ENCODE measurements around the gene TNNT2.

The TNNT2 gene

DNA sequence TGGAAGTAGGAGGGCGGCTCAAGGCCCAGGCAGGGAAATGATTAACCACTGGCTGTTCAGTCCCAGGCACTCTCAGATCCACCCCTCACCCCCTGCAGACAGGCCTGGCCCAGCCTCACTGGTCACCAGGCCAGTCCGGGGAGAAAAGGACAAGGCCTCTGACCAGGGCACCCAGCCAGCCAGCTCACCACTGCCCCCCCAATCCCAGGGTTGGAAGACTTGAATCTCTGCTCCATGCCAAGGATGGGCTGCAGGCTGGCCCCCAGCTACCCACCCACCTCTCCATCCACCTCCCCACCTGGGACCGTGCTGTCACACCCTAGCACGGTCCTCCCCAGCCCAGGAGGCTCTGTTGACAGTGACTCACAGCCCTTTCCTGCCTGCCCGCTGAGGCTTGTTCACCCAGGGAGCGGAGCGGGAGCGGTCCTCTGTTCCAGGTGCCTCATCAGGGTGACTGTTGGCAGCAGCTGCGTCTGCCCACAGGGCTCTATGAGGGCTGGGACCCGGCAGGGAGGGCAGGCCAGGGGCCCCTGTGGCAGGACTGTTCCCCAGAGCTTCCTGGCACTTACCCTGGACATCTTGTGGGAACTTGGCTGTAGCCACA is 19.5 kb upstream of the TNNT2 start:
- TF ChIP-seq GATA3 (IDR thresholded peaks at IDR 0.05; ENCODE audit: low read depth, low read length): no peak
- no peak for TF ChIP-seq GATA2 (IDR thresholded peaks at IDR 0.05; ENCODE audit: low read depth, low read length)

DNA sequence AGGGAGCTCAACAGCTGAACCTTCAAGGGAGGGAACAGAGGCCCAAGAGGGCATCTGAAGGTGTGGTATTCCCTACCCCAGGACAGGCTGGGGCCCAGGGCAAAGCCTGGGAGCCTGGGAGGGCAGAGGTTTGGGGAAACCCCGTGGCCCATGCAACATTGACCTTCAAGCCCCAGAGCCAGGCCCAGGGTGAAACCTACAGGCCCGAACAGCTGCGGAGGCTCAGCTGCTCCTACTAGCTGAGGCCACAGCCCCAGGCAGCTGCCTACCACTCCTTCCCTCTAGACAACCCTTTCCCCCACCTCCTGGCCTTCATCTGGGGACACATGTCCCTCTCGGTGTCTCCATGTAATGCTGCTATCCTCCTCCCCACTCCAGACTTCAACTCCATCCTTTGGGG is 18.5 kb upstream of the TNNT2 start:
- TF ChIP-seq GATA2 (IDR thresholded peaks at IDR 0.05; ENCODE audit: low read depth, low read length): no peak
- TF ChIP-seq GATA3 (IDR thresholded peaks at IDR 0.05; ENCODE audit: low read depth, low read length): no peak

DNA sequence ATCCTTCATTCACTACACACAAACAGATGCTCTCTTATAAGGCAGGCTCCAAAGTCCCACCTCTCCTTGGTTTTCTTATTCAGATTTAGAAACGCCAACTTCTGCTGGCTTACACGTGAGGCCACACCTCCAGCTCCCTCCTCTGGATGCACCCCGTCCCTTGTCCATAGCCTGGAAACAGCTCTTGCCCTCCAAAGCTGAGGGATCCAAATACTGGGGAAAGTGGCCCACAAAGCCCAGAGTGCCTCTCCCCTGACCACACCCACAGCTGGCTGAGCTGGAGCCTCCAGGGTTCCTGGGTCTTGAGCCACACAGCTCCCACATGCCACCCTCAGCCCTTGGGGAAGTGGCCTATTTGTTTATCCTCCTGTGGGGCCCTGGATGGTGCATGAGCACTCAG is 17.1 kb upstream of the TNNT2 start:
- TF ChIP-seq GATA3 (IDR thresholded peaks at IDR 0.05; ENCODE audit: low read depth, low read length) (no peak), GATA2 (IDR thresholded peaks at IDR 0.05; ENCODE audit: low read depth, low read length) (no peak)

DNA sequence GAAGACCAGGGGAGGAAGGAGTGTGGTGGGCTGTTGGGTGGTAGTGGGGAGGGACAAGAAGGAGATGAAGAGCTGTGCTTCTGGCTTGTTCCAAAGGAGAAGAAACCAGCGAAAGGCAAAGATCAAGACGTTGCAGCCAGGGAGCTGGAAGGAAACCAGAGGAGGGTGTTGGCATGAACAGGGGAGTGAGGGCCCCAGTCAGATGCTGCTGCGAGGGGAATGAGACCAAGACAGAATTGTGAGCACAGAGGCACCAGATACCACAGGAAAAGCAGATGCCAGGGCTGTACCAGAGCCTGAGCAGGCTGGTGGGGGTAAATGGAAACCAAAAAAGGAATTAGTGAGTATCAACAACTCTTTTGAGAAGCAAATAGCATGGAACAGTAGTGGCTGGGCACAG is 15.6 kb upstream of the TNNT2 start:
- TF ChIP-seq GATA3 (IDR thresholded peaks at IDR 0.05; ENCODE audit: low read depth, low read length) (no peak), GATA2 (IDR thresholded peaks at IDR 0.05; ENCODE audit: low read depth, low read length) (no peak)

DNA sequence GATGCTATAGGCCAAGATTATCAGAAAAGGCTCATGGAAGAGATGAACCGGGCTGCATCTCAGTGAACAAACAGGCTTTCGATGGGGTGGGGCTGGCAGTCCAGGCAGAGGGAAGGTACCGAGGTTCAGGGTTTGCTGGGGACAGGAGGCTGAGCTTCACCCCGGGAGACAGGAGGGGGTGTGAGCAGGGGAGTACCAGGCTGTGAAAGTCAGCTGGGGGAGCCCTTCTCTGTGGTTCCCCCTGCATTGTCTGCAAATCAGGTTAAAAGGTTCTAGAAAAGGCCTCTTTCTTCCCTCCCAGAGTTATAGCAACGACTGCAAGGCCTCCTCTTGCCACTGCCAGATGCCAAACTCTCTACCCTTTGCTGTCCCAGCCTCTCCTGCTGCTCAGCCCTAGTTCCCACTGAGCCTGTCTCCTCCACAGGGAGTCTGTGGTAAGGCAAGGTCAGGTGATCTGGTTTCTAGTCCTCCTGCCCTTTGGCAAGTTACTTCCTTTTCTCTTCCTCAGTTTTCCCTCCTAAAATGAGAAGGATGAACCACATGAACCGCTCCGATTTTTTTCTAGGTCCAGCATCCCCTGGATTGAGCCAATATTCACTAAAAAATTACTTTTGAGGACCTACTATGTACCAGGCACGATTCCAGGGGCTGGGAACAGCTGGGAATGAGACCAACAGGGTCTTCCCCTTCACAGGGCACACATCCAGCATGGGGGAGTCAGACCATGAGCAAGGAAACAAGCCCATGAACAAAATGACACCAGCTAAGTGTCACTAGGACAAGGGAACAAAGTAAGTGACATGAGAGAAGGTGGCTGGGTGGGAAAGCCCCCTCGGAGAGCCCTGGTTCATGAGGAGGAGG is 14.4 kb upstream of the TNNT2 start:
- no peak for TF ChIP-seq GATA3 (IDR thresholded peaks at IDR 0.05; ENCODE audit: low read depth, low read length)
- no peak for TF ChIP-seq GATA2 (IDR thresholded peaks at IDR 0.05; ENCODE audit: low read depth, low read length)

DNA sequence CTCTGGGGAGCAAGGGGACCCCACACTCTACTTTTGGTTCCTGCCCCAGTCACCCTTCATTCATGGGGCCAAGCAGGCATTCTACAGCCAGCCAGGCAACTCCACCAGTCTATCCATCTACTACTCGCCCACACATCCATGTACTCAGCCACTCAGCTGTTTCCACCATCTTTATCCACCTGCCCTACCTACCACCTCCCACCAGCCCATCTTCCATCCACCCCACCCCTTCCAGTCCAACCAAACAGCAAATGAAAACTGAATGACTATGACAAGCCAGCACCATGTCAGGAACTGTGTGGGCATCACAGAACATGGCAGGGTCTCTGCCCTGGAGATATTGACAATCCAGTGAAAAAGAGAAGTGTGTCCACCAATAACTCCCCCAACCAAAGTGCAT is 13.7 kb upstream of the TNNT2 start:
- no peak for TF ChIP-seq GATA3 (IDR thresholded peaks at IDR 0.05; ENCODE audit: low read depth, low read length)
- no peak for TF ChIP-seq GATA2 (IDR thresholded peaks at IDR 0.05; ENCODE audit: low read depth, low read length)

DNA sequence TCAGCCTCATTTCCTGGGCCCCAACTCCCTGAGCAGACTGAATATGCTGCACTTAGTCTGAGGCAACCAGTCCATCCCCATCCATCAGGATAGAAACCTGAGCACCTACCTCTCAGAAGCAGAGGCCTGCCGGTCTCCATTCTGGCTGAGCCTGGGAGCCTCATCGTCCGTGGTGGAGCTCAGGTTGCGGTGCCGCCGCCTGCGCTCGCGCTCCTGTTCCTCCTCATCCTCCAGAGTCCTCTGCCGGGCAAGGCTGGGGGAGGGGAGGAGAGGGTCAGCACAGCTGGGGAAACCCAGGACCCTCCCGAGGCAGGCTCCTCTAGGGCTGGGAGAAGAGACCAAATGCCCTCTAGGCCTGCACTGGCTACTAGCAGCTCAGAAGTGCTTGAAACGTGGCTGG is 11.6 kb upstream of the TNNT2 start:
- TF ChIP-seq GATA2 (IDR thresholded peaks at IDR 0.05; ENCODE audit: low read depth, low read length) (no peak), GATA3 (IDR thresholded peaks at IDR 0.05; ENCODE audit: low read depth, low read length) (no peak)

DNA sequence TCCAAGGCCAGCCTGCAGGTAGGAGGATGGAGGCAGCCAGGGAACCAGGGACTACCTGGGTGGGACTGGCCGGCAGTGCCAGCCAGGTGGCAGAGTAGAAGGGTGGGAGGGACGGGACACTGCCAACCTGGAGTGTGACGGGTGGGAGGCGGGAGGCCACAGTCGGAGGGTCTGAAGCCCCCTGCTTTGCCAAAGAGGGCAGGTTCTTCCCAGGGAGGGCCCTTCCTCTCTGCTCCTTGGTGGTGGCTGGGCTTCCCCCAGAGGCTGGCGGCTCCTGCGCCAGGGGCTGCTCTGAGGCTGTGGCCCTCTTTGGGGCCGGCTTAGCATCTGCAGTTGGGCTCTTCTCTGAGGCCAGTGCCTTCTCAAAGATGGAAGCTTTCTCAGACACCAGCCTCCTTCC is 8.7 kb upstream of the TNNT2 start:
- TF ChIP-seq GATA2 (IDR thresholded peaks at IDR 0.05; ENCODE audit: low read depth, low read length) (no peak), GATA3 (IDR thresholded peaks at IDR 0.05; ENCODE audit: low read depth, low read length) (no peak)

DNA sequence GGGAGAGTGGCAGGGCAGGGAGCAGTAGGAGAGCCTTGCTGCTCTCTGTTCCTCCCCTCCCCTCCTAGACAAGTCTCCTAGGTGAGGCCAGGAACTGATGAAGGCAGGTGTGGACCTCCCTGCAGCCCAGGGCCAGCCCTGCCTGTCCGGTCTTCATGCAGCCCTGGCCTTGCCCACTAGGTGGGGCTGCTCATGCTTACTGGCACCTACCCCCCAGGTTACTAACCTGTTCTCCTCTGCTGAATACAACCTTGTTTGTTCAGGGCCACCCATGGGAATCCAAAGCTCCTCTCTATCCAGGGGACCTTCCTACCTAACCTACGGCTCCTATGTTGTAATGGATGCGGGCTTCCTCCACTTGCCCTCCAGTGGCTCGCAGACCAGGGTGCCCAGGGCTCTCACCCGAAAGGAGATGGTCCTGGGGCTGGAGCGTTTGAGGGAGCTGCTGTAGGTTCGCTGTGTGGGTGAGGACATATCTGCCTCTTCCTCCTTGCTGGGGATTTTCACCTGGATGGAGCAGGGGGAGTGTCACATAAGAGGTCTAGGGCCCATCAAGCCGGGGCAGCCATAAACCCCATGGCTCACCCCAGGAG is 7.9 kb upstream of the TNNT2 start:
- TF ChIP-seq GATA3 (IDR thresholded peaks at IDR 0.05; ENCODE audit: low read depth, low read length) (no peak), GATA2 (IDR thresholded peaks at IDR 0.05; ENCODE audit: low read depth, low read length) (no peak)

DNA sequence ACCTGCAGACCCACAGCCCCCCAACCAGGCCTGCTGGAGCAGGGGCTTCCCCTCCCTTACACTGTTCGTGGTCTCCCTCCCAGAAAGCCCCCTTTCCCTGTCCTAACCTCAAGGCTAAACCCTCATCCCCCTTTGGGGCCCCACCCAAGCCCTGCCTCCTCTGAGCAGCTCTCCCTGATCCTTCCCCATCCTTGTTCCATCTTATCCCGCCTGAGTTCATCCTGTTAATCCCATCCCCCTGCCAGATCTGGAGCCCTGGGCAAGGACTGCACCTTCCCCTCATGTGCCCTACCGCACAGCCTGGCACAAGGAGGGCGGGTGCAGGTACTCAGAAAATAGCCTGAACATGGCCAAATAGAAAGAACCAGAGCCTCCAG is 6.9 kb upstream of the TNNT2 start:
- no peak for TF ChIP-seq GATA3 (IDR thresholded peaks at IDR 0.05; ENCODE audit: low read depth, low read length)
- TF ChIP-seq GATA2 (IDR thresholded peaks at IDR 0.05; ENCODE audit: low read depth, low read length): no peak

DNA sequence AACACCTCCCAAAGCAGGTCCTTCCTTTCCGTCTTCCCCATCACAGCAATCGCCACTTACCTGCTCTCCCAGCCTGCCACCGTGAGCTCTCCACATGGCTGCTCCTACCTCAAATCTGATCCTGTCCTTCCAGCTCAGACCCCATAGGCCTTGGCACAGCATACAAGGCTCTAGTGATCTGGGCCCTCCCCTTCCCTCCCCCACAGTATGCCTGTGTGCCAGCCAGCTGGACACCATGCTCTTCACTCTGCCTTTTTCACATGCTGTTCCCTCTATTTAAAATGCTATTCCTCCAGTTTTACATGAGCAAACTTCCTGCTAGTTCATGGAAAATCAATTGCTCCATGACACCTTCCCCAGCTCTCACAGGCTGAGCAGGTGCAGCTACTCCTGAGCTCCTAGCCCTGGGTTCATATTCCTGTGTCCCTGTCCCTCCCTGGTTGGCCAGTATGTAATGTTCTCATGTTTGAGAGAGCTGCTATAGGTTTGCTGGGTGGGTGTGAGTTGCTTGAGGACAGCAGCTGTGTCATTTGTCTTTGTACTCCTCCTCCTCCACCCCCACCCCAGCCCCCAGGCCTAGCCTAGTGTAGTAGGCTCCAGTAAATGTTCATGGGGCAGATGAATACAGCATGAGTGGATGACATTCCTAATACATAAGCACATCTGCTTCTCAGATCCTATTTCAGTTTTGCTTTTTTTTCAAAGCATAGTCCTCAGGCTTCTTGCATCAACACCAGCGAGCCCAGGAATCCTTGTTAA is 6.3 kb upstream of the TNNT2 start:
- no peak for TF ChIP-seq GATA2 (IDR thresholded peaks at IDR 0.05; ENCODE audit: low read depth, low read length)
- no peak for TF ChIP-seq GATA3 (IDR thresholded peaks at IDR 0.05; ENCODE audit: low read depth, low read length)

DNA sequence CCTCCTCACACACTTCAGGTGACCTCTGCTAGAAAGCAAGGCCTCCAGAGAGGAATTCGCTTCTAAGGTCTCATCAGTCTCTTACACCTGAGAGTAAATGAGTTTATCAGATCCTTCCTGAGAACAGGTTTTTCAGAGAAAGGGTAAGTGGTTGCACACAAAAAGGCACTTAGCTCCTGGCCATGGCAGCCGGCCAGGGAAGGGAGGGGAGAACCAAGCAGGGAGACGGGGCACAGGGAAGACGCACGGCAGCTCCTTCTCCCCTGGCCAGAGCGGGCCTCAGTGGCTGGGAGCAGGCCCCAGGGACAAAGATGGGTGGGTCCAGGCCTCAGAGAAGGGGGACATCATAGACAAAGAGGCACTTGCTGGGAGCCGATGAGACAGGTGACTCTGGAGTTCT is 3.6 kb upstream of the TNNT2 start:
- TF ChIP-seq GATA2 (IDR thresholded peaks at IDR 0.05; ENCODE audit: low read depth, low read length) (no peak), GATA3 (IDR thresholded peaks at IDR 0.05; ENCODE audit: low read depth, low read length) (no peak)

DNA sequence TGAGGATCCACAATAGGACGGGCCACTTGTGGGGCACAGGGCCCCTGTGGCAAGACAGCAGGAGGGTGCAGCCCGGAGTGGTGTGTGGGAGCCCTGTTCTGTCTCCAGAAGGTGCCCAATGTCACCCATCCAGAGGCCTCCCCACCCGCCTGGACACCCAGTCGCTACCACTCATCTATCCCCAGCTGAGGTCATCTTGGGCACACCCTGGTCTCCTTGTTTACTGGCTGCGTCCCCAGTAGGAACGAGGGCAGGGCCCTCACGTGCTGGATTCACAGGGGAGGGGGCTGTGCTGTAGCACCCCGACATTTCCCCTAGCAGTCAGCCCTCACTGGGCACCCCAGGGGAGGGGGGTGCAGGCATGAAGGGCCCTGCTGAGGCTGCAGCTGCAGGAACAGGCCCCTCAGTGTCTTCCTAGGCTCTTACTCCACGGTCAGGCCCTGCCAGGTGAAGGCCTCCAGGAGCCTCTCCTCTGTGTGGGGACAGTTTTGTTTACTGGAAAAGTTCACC is 2.3 kb upstream of the TNNT2 start:
- TF ChIP-seq GATA3 (IDR thresholded peaks at IDR 0.05; ENCODE audit: low read depth, low read length): no peak
- no peak for TF ChIP-seq GATA2 (IDR thresholded peaks at IDR 0.05; ENCODE audit: low read depth, low read length)

DNA sequence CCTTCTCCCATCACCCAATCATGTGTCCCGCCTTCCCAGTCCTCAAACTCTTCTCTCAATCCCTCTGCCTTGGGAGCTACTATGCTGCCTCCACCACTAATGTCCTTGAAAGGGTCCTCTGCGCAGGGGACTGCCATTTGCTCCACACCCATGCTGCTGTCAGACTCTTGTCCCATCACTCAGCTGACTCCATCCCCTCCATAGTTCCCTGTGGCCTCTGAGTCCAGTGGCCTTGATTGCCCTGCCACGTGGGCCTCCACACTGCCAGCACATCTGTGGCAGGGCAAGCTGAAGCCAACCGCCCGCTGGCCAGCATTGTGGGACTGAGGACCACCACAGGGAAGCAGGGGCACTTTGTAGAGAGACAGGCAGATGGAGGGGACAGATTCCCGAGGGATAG is 1.3 kb upstream of the TNNT2 start:
- TF ChIP-seq GATA2 (IDR thresholded peaks at IDR 0.05; ENCODE audit: low read depth, low read length) (no peak), GATA3 (IDR thresholded peaks at IDR 0.05; ENCODE audit: low read depth, low read length) (no peak)
